Stomach (tissue), 9 donors: ENCODE data around the gene PRR33. TPM values are rescaled to one million over a fixed set of nuclear protein-coding genes. Genes with fewer than 3 reads are reported as not detected.

Experiments
- DNase-seq, 2 donors: peaks; one replicate each; pipeline versions ENCODE4 v3.0.0 to v3.0.0-alpha.2; 2013 to 2019
- H3K27ac ChIP-seq, 5 donors: fragments of 200-600 bp in 4 of 5; sonication (generic) in 4 of 5; one replicate each; pipeline ENCODE4 v1.5.1; 2013 to 2019; ENCODE audit warnings: mild to moderate bottlenecking in 1 of 5, moderate library complexity in 1 of 5
- H3K27me3 ChIP-seq, 3 donors: fragments of 200-600 bp; sonication (generic); one replicate each; pipeline ENCODE4 v1.5.1; 2017 to 2019; ENCODE audit warnings: mixed run types in 1 of 3
- H3K36me3 ChIP-seq, 4 donors: fragments of 200-600 bp; sonication (generic); 1 replicate in 3 of 4; 2 replicates in 1 of 4; pipeline ENCODE4 v1.5.1; 2016 to 2019
- H3K4me1 ChIP-seq, 4 donors: fragments of 200-600 bp; sonication (generic); one replicate each; pipeline ENCODE4 v1.5.1; 2016 to 2019
- H3K4me3 ChIP-seq, 4 donors: fragments of 200-600 bp; sonication (generic) in 3 of 4; one replicate each; pipeline ENCODE4 v1.5.1; 2016 to 2019; ENCODE audit warnings: mild to moderate bottlenecking in 1 of 4
- H3K9me3 ChIP-seq, 4 donors: fragments of 200-600 bp; sonication (generic); one replicate each; pipeline ENCODE4 v1.5.1; 2016 to 2019
- CTCF ChIP-seq, 7 experiments: fragments of 450-650 bp in 4 of 7; fragments of 200-600 bp in 3 of 7; sonication (generic) in 3 of 7; IDR thresholded peaks; one replicate each; pipeline ENCODE4 v1.5.1; 2016 to 2019; ENCODE audit warnings: antibody characterized with exemption in 7 of 7, control low read depth in 2 of 7, mild to moderate bottlenecking in 1 of 7
- EP300 ChIP-seq: sonication (generic); formaldehyde crosslinking; IDR thresholded peaks from one replicate; pipeline ENCODE4 v1.6.1; 2017; ENCODE audit warnings: antibody characterized with exemption
- POLR2A ChIP-seq, 4 donors: fragments of 450-650 bp; IDR thresholded peaks; one replicate each; pipeline ENCODE4 v1.6.1; 2016; ENCODE audit warnings: antibody characterized with exemption in 4 of 4, control low read depth in 2 of 4, mild to moderate bottlenecking in 1 of 4, moderate library complexity in 1 of 4
- POLR2AphosphoS5 ChIP-seq, 3 donors: sonication (generic); formaldehyde crosslinking; IDR thresholded peaks; one replicate each; pipeline ENCODE4 v1.6.1; 2016; ENCODE audit warnings: antibody characterized with exemption in 3 of 3
- WGBS, 5 donors: extraction: QIAGEN DNeasy Blood & Tissue Kit in 3 of 5; methylation state at CpG; one replicate each; pipeline versions ENCODE4 v1.1.5 to v1.1.7; 2013 to 2018; 5-methylcytosine and 5-hydroxymethylcytosine counted together
- intact Hi-C: fragments of 100-400 bp; cut with DNase I; formaldehyde crosslinking; loops from one replicate; pipeline ENCODE4 v1.15.1; 2023; ENCODE audit warnings: low total_unique reads
- polyA plus RNA-seq, 3 donors: library from polyadenylated mRNA; stranded (reverse); fragments of 200-250 nt; gene quantifications; one replicate each; pipeline ENCODE4 v1.2.3, GENCODE V29; 2013
- total RNA-seq, 5 donors: library from RNA; depleted of rRNA; stranded (reverse); fragments of >200 nt; gene quantifications; one replicate each; pipeline versions ENCODE4 v1.1.0 to v1.2.3, GENCODE V29; 2014 to 2016
- donor health status: healthy with polysubstance abuse.
- donor health status: Bipolar disorder and iron deficiency.
- donor health status: healthy.

PRR33 gene
- total and polyA plus RNA-seq, 8 donors = 0.03 TPM; not detected in 7

- H3K27me3 ChIP-seq = peaks cover 0 to 61% (median 10%) of the 10 kb centered on the region in 3 donors
- WGBS, 5 donors = 76 to 86% (median 82%) methylated on average over 18 to 21 of the region's 21 CpGs
- H3K4me1 ChIP-seq = peaks cover 0 to 10% (median 0%) of the 10 kb centered on the region in 4 donors
- intact Hi-C loops = no loop called here
- H3K36me3 ChIP-seq = no peaks in the 10 kb centered on the region
- H3K27ac ChIP-seq = no peak overlapping the region
- TF ChIP-seq POLR2A (IDR thresholded peaks at IDR 0.05) (no peak), POLR2AphosphoS5 (IDR thresholded peaks at IDR 0.05) (no peak), CTCF (IDR thresholded peaks at IDR 0.05) (no peak), EP300 (no peak)
- no peak overlapping the region for H3K4me3 ChIP-seq
- no peaks in the 10 kb centered on the region for H3K9me3 ChIP-seq
- DNase-seq = peak in 1 of 2 donors; percentile 3
These were observed 33.1 kb upstream of the PRR33 start for GRCh38 chr11:1924646-1925372.

- Histone ChIP-seq H3K27me3 (peaks cover 0 to 68% (median 10%) of the 10 kb centered on the region in 3 donors), H3K4me3 (no peak overlapping the region), H3K9me3 (no peaks in the 10 kb centered on the region), H3K4me1 (peaks cover 0 to 10% (median 0%) of the 10 kb centered on the region in 4 donors), H3K27ac (no peak overlapping the region), H3K36me3 (no peaks in the 10 kb centered on the region)
- TF ChIP-seq EP300 = no peak
- no peak for TF ChIP-seq CTCF (IDR thresholded peaks at IDR 0.05)
- TF ChIP-seq POLR2AphosphoS5 (IDR thresholded peaks at IDR 0.05) = no peak
- no peak for TF ChIP-seq POLR2A (IDR thresholded peaks at IDR 0.05)
- intact Hi-C loops = no loop called here
- peak in 1 of 2 donors; percentile 68 for DNase-seq
- WGBS, 5 donors = 54 to 69% (median 59%) methylated on average over 16 to 17 of the region's 17 CpGs
These were observed 32.5 kb upstream of the PRR33 start for GRCh38 chr11:1924181-1924580.

- no peak overlapping the region for H3K4me3 ChIP-seq
- H3K36me3 ChIP-seq = no peaks in the 10 kb centered on the region
- peak overlapping the region in 1 of 5 donors; percentile 61 for H3K27ac ChIP-seq
- WGBS, 5 donors = 84 to 87% (median 85%) methylated on average over 22 of the region's 22 CpGs
- H3K4me1 ChIP-seq = peaks cover 0 to 10% (median 0%) of the 10 kb centered on the region in 4 donors
- peaks cover 0 to 73% (median 10%) of the 10 kb centered on the region in 3 donors for H3K27me3 ChIP-seq
- intact Hi-C loops = no loop called here
- DNase-seq = peak in 1 of 2 donors; percentile 3
- H3K9me3 ChIP-seq = no peaks in the 10 kb centered on the region
- no peak for TF ChIP-seq EP300
- no peak for TF ChIP-seq POLR2AphosphoS5 (IDR thresholded peaks at IDR 0.05)
- no peak for TF ChIP-seq CTCF (IDR thresholded peaks at IDR 0.05)
- no peak for TF ChIP-seq POLR2A (IDR thresholded peaks at IDR 0.05)
These were observed 31.7 kb upstream of the PRR33 start for GRCh38 chr11:1923201-1923956.

- TF ChIP-seq CTCF (IDR thresholded peaks at IDR 0.05) (no peak), POLR2AphosphoS5 (IDR thresholded peaks at IDR 0.05) (no peak), POLR2A (IDR thresholded peaks at IDR 0.05) (no peak), EP300 (no peak)
- Histone ChIP-seq H3K9me3 (no peaks in the 10 kb centered on the region), H3K27ac (peak overlapping the region in 1 of 5 donors; percentile 61), H3K27me3 (peaks cover 0 to 73% (median 10%) of the 10 kb centered on the region in 3 donors), H3K4me1 (peaks cover 0 to 12% (median 2%) of the 10 kb centered on the region in 4 donors), H3K4me3 (no peak overlapping the region), H3K36me3 (no peaks in the 10 kb centered on the region)
- DNase-seq = no peak
- whole genome bisulfite sequencing, 5 donors = 62 to 72% (median 69%) methylated on average over 13 to 14 of the region's 14 CpGs
- intact Hi-C loops = no loop called here
These were observed 30.9 kb upstream of the PRR33 start for GRCh38 chr11:1922481-1923081.
